Islet precursor cell (in vitro differentiated cells): ENCODE results near the gene PLIN3.
"Not testable (repeated sequence)": the region's sequence is repeated elsewhere in the genome, so short reads cannot be mapped to it uniquely, and the experiment has no call there.

Experiments
- DNase-seq: peaks from one replicate; pipeline ENCODE4 v3.0.0-alpha.2; 2018

Gene PLIN3

GRCh38 chr19:4891066-4891465, 23.6 kb upstream of the PLIN3 start:
- no peak for DNase-seq

GRCh38 chr19:4889034-4889815, 21.8 kb upstream of the PLIN3 start:
- DNase-seq = peak; percentile 56

GRCh38 chr19:4887803-4888202, 20.3 kb upstream of the PLIN3 start:
- not testable (repeated sequence) for DNase-seq

GRCh38 chr19:4884993-4885392, 17.5 kb upstream of the PLIN3 start:
- DNase-seq = not testable (repeated sequence)

GRCh38 chr19:4882874-4883273, 15.4 kb upstream of the PLIN3 start:
- DNase-seq = not testable (repeated sequence)

GRCh38 chr19:4879041-4879440, 11.6 kb upstream of the PLIN3 start:
- no peak for DNase-seq

- DNase-seq = no peak
These were observed 11.1 kb upstream of the PLIN3 start for GRCh38 chr19:4878491-4878968.

- DNase-seq = peak; percentile 82
These were observed 10.5 kb upstream of the PLIN3 start for GRCh38 chr19:4877753-4878490.

GRCh38 chr19:4873930-4874329, 6.5 kb upstream of the PLIN3 start:
- DNase-seq = no peak

GRCh38 chr19:4871711-4872110, 4.2 kb upstream of the PLIN3 start:
- DNase-seq = no peak

GRCh38 chr19:4870025-4870700, 2.7 kb upstream of the PLIN3 start:
- DNase-seq = peak; percentile 98

- no peak for DNase-seq
These were observed 893 bp upstream of the PLIN3 start for GRCh38 chr19:4868286-4868834.

GRCh38 chr19:4866595-4867424, 657 bp downstream of the PLIN3 start:
- DNase-seq = peak; percentile 71

- peak; percentile 75 for DNase-seq
These were observed 6.3 kb downstream of the PLIN3 start for GRCh38 chr19:4861147-4861546.

- DNase-seq = no peak
These were observed 7.8 kb downstream of the PLIN3 start for GRCh38 chr19:4859697-4860096.

- not testable (repeated sequence) for DNase-seq
These were observed 11.0 kb downstream of the PLIN3 start for GRCh38 chr19:4856468-4856867.

GRCh38 chr19:4853506-4853905, 14.0 kb downstream of the PLIN3 start:
- DNase-seq = not testable (repeated sequence)

GRCh38 chr19:4852484-4852883, 15.0 kb downstream of the PLIN3 start:
- no peak for DNase-seq

GRCh38 chr19:4851551-4852290, 15.7 kb downstream of the PLIN3 start:
- peak; percentile 85 for DNase-seq

- no peak for DNase-seq
These were observed 18.4 kb downstream of the PLIN3 start for GRCh38 chr19:4849019-4849418.

GRCh38 chr19:4847190-4847973, 20.1 kb downstream of the PLIN3 start:
- DNase-seq = no peak
